ENCODE results near the gene PRDM5. TPM values are rescaled to one million over a fixed set of nuclear protein-coding genes. Genes with fewer than 3 reads are reported as not detected.
A peak's percentile ranks its signal among the peaks of the same experiment; 100 is the strongest.

Gene PRDM5
- total and polyA plus RNA-seq, 10 of the 15 experiments (the other 5 are each of a cell fraction or from before 2014, with no cell fraction given): 0.07 TPM; not detected in 9

DNA sequence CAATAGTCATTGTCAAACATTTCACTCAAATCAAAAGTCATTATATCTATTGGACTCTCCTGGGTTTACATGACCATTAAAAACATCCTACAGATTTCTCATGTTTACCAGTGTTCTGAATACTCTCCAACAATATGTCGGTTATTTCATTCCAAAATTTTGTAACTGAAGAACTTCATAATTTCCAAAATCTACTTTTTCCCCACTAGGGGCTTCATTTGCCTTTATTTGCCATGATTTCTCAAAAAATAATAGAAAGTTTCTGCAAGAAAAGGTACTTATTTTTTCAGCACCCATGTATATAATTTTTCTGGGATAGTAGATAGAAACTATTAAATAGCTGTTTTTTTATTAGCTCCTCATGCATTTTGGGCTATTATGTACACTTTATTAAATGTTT, 49.0 kb downstream of the PRDM5 start:
- ChIA-PET SMC1A (ENCODE audit: uncharacterized antibody, unreplicated experiment) (no interaction called here), POLR2A (no interaction called here), CTCF (interaction anchor here (0.5 kb wide), 1 partner anchor 935 kb away, joined by 4 read pairs; no protein-coding TSS in a partner anchor), RAD21 (ENCODE audit: unreplicated experiment) (no interaction called here)
- TF ChIP-seq, protein P1, sequence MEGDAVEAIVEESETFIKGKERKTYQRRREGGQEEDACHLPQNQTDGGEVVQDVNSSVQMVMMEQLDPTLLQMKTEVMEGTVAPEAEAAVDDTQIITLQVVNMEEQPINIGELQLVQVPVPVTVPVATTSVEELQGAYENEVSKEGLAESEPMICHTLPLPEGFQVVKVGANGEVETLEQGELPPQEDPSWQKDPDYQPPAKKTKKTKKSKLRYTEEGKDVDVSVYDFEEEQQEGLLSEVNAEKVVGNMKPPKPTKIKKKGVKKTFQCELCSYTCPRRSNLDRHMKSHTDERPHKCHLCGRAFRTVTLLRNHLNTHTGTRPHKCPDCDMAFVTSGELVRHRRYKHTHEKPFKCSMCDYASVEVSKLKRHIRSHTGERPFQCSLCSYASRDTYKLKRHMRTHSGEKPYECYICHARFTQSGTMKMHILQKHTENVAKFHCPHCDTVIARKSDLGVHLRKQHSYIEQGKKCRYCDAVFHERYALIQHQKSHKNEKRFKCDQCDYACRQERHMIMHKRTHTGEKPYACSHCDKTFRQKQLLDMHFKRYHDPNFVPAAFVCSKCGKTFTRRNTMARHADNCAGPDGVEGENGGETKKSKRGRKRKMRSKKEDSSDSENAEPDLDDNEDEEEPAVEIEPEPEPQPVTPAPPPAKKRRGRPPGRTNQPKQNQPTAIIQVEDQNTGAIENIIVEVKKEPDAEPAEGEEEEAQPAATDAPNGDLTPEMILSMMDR (IDR thresholded peaks at IDR 0.05 in 2 of 3, conservative IDR thresholded peaks at IDR 0.05 in 1 of 3; ENCODE audit: control insufficient read depth in 2 of 3, extremely low read depth in 1 of 3, insufficient read depth in 1 of 3, low read depth in 3 of 3, low read length in 3 of 3): 0 out of 6 replicates have a peak, but pooled peaks of 1 of the 3 experiments have one; percentile 3
- TF ChIP-seq STAT1 (conservative IDR thresholded peaks at IDR 0.05): no peak
- H3K79me2 ChIP-seq (ENCODE audit: control insufficient read depth, insufficient read depth, low read length): no peaks in the 10 kb centered on the region
- H3K27ac ChIP-seq (ENCODE audit: control insufficient read depth, insufficient read depth): no peak overlapping the region
- no peaks in the 10 kb centered on the region for H4K20me1 ChIP-seq (ENCODE audit: control insufficient read depth, insufficient read depth)
- 50% methylated on average over 1 of the region's 1 CpG for WGBS (ENCODE audit: insufficient coverage, insufficient replicate concordance, low lambda C conversion rate, missing lambda C conversion rate)
- H3K27me3 ChIP-seq (replicated peaks in 1 of 2; ENCODE audit: control insufficient read depth in 2 of 2, insufficient read depth in 2 of 2, low read length in 1 of 2): no peaks in the 10 kb centered on the region
- H3K4me3 ChIP-seq: no peak overlapping the region
- no peak for FAIRE-seq
- no peaks in the 10 kb centered on the region for H3K36me3 ChIP-seq (ENCODE audit: control insufficient read depth in 2 of 2, insufficient read depth in 2 of 2, low read length in 1 of 2)
- no peaks in the 10 kb centered on the region for H3K4me1 ChIP-seq (ENCODE audit: control insufficient read depth, insufficient read depth, low read length)
- BruUV-seq (replicated peaks): no TSS peak
- no peak overlapping the region for H2AFZ ChIP-seq (ENCODE audit: control insufficient read depth, low read depth, low read length)
- no peak overlapping the region for H3K4me2 ChIP-seq (ENCODE audit: control insufficient read depth, insufficient read depth)
- intact Hi-C loops (cut with micrococcal nuclease; ENCODE audit: unreplicated experiment): no loop called here
- in situ Hi-C loops (cut with MboI): no loop called here
- DNase-seq (ENCODE audit: low read depth, low spot score): no peak
- no peak overlapping the region for H3K9ac ChIP-seq (ENCODE audit: control insufficient read depth, insufficient read depth, low read length)
- no peaks in the 10 kb centered on the region for H3K9me3 ChIP-seq (replicated peaks; ENCODE audit: control insufficient read depth, insufficient read depth, low read length)
- no peak for ATAC-seq

DNA sequence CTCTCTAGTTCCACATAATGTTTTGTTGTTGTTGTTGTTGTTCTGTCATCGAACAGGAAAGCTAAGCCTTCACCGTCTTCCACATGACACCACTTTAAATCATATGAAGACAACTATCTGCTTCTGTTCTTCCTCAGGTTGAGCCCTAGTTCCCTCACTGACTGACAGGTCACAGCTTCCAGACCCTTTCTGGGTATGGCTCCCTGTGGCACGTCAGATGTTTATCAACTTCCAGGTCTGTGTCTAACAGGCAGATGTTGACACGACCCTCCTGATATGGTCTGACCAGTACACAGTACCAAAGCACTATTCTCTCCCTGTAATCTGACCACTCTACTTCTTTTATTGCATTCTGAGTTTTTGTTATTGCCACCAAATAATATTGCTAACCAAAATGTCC, 51.4 kb downstream of the PRDM5 start:
- H4K20me1 ChIP-seq (ENCODE audit: control insufficient read depth, insufficient read depth): no peaks in the 10 kb centered on the region
- TF ChIP-seq NR2F1 (conservative IDR thresholded peaks at IDR 0.05) (no peak), TARDBP (IDR thresholded peaks at IDR 0.05; ENCODE audit: borderline replicate concordance) (no peak), EZH2 (IDR thresholded peaks at IDR 0.05; ENCODE audit: borderline replicate concordance, control insufficient read depth, low read depth, low read length) (no peak), ETV6 (conservative IDR thresholded peaks at IDR 0.05 in 1 of 2, IDR thresholded peaks at IDR 0.05 in 1 of 2; ENCODE audit: borderline replicate concordance in 1 of 2, low read depth in 1 of 2) (no peak), LARP7 (IDR thresholded peaks at IDR 0.05) (no peak), KLF5 (IDR thresholded peaks at IDR 0.05; ENCODE audit: partially characterized antibody) (no peak), MYB (IDR thresholded peaks at IDR 0.05; ENCODE audit: borderline replicate concordance, low read depth, low read length) (no peak), RB1 (IDR thresholded peaks at IDR 0.05; ENCODE audit: borderline replicate concordance) (no peak), SIX5 (IDR thresholded peaks at IDR 0.05; ENCODE audit: low read depth, low read length, severe bottlenecking) (no peak)
- TF ChIP-seq, protein P2, sequence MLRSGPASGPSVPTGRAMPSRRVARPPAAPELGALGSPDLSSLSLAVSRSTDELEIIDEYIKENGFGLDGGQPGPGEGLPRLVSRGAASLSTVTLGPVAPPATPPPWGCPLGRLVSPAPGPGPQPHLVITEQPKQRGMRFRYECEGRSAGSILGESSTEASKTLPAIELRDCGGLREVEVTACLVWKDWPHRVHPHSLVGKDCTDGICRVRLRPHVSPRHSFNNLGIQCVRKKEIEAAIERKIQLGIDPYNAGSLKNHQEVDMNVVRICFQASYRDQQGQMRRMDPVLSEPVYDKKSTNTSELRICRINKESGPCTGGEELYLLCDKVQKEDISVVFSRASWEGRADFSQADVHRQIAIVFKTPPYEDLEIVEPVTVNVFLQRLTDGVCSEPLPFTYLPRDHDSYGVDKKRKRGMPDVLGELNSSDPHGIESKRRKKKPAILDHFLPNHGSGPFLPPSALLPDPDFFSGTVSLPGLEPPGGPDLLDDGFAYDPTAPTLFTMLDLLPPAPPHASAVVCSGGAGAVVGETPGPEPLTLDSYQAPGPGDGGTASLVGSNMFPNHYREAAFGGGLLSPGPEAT (IDR thresholded peaks at IDR 0.05; ENCODE audit: low read depth): no peak
- ChIA-PET POLR2A (no interaction called here), SMC1A (ENCODE audit: uncharacterized antibody, unreplicated experiment) (interaction anchor here (0.6 to 0.9 kb wide), 2 partner anchors 153 to 232 kb away, joined by 3 read pairs; no protein-coding TSS in a partner anchor), CTCF (no interaction called here), RAD21 (ENCODE audit: unreplicated experiment) (interaction anchor here (1.3 kb wide), 1 partner anchor 27 kb away, joined by 3 read pairs; no protein-coding TSS in a partner anchor)
- no peaks in the 10 kb centered on the region for H3K79me2 ChIP-seq (ENCODE audit: control insufficient read depth, insufficient read depth, low read length)
- in situ Hi-C loops (cut with MboI) (no loop called here), intact Hi-C loops (cut with micrococcal nuclease; ENCODE audit: unreplicated experiment) (no loop called here)
- no peak overlapping the region for H3K9ac ChIP-seq (ENCODE audit: control insufficient read depth, insufficient read depth, low read length)
- no peak overlapping the region for H3K27ac ChIP-seq (ENCODE audit: control insufficient read depth, insufficient read depth)
- no peak overlapping the region for H2AFZ ChIP-seq (ENCODE audit: control insufficient read depth, low read depth, low read length)
- H3K9me3 ChIP-seq (replicated peaks; ENCODE audit: control insufficient read depth, insufficient read depth, low read length): no peaks in the 10 kb centered on the region
- no peak for FAIRE-seq
- no peak overlapping the region for H3K4me3 ChIP-seq
- H3K27me3 ChIP-seq (replicated peaks in 1 of 2; ENCODE audit: control insufficient read depth in 2 of 2, insufficient read depth in 2 of 2, low read length in 1 of 2): no peaks in the 10 kb centered on the region; a peak in 1 of 4 replicates
- DNase-seq (ENCODE audit: low read depth, low spot score): no peak
- no peak overlapping the region for H3K4me2 ChIP-seq (ENCODE audit: control insufficient read depth, insufficient read depth)
- no peaks in the 10 kb centered on the region for H3K4me1 ChIP-seq (ENCODE audit: control insufficient read depth, insufficient read depth, low read length)
- no peaks in the 10 kb centered on the region for H3K36me3 ChIP-seq (ENCODE audit: control insufficient read depth in 2 of 2, insufficient read depth in 2 of 2, low read length in 1 of 2)
- WGBS (ENCODE audit: insufficient coverage, insufficient replicate concordance, low lambda C conversion rate, missing lambda C conversion rate): 40% methylated on average over 4 of the region's 4 CpGs
- no peak for ATAC-seq
- BruUV-seq (replicated peaks): no TSS peak
